Activated CD8-positive, alpha-beta T cell treated with anti-CD3 and anti-CD28 coated beads, Interleukin-2, amount 10 ng/mL, durations not matched to agents 7 days and 5 days (primary cell): ENCODE results near the gene BEGAIN. TPM values are rescaled to one million over a fixed set of nuclear protein-coding genes. Genes with fewer than 3 reads are reported as not detected.

Experiments used
- ATAC-seq: fragments of 150-1000 bp; cut with Tn5 transposase; one replicate; pipeline ENCODE4 v1.10.0; 2021; ENCODE audit warnings: moderate library complexity
- CTCF ChIA-PET: fragments of 350-600 bp; sonication (Branson Sonifier 250); formaldehyde crosslinking; loops from one replicate; lab custom pipeline; 2021; ENCODE audit warnings: antibody characterized with exemption; lab: Charles Lee
- POLR2A ChIA-PET: fragments of 350-600 bp; sonication (Branson Sonifier 250); formaldehyde crosslinking; loops from one replicate; lab custom pipeline; 2021; ENCODE audit warnings: antibody characterized with exemption; lab: Charles Lee
- DNase-seq: peaks from one replicate; pipeline ENCODE4 v3.0.0-alpha.2; 2020
- H3K27ac Mint-ChIP-seq: one replicate; pipeline ENCODE4 v1.8.0; 2021; ENCODE audit warnings: mild to moderate bottlenecking, mixed read lengths
- H3K27me3 Mint-ChIP-seq: one replicate; pipeline ENCODE4 v1.8.0; 2021; ENCODE audit warnings: low read depth, mixed read lengths
- H3K36me3 Mint-ChIP-seq: one replicate; pipeline ENCODE4 v1.8.0; 2021; ENCODE audit warnings: low read depth, mixed read lengths
- H3K4me1 Mint-ChIP-seq: one replicate; pipeline ENCODE4 v1.8.0; 2021; ENCODE audit warnings: low read depth, mixed read lengths
- H3K4me3 Mint-ChIP-seq: one replicate; pipeline ENCODE4 v1.8.0; 2021; ENCODE audit warnings: mild to moderate bottlenecking, mixed read lengths
- H3K9me3 Mint-ChIP-seq: one replicate; pipeline ENCODE4 v1.8.0; 2022; ENCODE audit warnings: mixed read lengths; ENCODE audit not compliant: insufficient read depth
- total RNA-seq, 2 experiments: library from RNA; stranded (reverse); gene quantifications; one replicate each; pipeline ENCODE4 v1.2.3, GENCODE V29; 2021

The BEGAIN gene
- total RNA-seq, 2 experiments from 2014 or later = 0.70 to 1.2 TPM

DNA sequence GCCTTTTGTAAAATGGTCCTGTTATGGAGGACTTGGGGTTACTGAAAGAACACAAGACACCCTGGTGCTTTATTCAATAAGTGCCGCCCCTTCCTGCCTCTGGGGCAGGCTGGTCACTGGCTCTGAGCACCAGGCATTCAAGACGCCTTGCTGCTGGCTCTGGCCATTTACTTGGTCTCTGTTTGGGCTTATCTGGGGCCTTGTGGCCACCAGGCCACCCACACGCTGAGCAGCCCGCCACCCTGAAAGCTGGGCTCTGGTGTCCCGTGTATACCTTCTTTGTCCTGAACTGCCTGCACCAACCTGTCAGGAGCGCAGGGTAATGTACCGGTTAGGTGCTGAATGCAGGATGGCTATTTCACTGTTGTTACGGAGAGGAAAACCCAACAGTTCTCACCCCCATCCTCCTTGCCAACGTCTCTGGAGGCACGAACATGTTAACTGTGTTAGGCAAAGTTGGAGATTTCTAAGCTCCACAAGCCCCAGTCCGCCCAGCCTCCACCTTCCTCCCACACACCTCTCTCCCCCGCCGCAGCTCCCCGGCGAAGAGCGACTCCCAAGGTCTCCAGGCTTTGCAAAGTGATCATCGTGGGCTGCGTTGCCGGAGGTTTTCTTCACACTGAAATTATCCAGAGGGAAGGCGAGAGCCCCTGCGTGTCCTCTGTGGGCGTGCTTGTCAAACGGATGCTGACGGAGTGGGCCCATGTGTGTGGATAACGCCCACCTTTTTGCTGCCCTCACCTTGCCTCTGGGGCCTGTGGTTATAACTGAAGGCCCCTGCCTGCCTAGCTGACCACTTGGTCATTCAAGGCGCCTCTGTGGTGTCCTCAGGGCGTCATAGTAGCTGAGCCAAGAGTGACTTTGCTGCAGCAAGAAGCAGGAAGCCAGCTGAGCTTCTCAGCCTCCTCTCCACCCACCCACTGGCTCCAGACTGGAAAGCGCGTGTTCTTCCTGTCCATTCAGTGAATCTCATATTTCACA, 18.8 kb upstream of the BEGAIN start:
- CTCF ChIA-PET = interaction anchor here (0.9 to 1.1 kb wide), 2 partner anchors 40 to 81 kb away, joined by 3 to 4 read pairs; no protein-coding TSS in a partner anchor
- Mint-ChIP-seq H3K36me3 (peaks cover 9% of the 10 kb centered on the region), H3K27ac (no peak overlapping the region), H3K9me3 (peaks cover 9% of the 10 kb centered on the region), H3K27me3 (peaks cover 22% of the 10 kb centered on the region), H3K4me1 (no peaks in the 10 kb centered on the region), H3K4me3 (no peak overlapping the region)
- POLR2A ChIA-PET = no interaction called here
- DNase-seq = no peak
- no peak for ATAC-seq

DNA sequence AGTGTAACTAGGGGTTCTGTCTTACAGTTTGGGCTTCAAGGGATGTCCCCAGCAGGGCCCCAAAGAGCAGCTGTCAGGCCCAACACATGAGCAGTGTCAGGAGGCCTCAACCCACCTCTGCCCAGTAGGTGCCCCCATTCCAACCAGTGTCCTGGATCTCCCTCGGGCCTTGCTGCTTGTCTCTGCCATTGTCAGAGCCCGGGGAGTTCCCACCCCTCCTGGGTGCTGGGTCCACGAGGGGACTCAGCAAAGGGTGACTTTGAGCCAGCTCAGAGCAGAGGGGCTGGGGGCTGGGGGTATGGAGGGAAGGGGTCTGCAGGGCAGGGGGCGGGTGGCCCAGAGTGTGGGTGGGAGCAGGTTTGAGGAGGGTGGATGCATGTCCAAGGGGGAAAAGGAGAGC, 18.0 kb upstream of the BEGAIN start:
- Mint-ChIP-seq H3K9me3 (peaks cover 10% of the 10 kb centered on the region), H3K27ac (no peak overlapping the region), H3K27me3 (peaks cover 27% of the 10 kb centered on the region), H3K4me3 (no peak overlapping the region), H3K4me1 (no peaks in the 10 kb centered on the region), H3K36me3 (peaks cover 9% of the 10 kb centered on the region)
- ATAC-seq (no peak), DNase-seq (no peak)
- ChIA-PET CTCF (interaction anchor here (1.1 kb wide), 1 partner anchor 41 kb away, joined by 4 read pairs; no protein-coding TSS in a partner anchor), POLR2A (no interaction called here)

DNA sequence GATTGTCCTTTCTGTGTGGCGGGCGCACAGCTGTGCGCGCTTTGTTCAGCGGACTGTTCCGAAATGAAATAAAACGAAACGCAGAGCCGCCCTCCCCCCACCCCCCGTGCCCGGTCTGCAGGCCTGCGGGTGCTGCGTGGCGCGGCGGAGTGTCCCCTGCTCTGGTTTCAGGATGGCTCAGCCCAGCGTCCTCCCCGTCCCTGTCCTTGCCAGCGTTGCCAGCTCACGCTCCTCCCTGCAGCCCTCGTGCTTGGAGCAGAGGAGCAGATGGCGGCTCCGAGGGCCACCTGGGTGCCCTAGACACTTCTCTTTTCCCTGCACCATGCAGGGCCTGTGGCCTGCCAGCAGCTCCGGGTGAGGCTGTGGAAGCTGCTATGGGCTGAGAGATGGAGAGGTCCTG, 17.5 kb upstream of the BEGAIN start:
- Mint-ChIP-seq H3K9me3 (peaks cover 10% of the 10 kb centered on the region), H3K36me3 (peaks cover 9% of the 10 kb centered on the region), H3K4me3 (no peak overlapping the region), H3K27me3 (peaks cover 31% of the 10 kb centered on the region), H3K27ac (no peak overlapping the region), H3K4me1 (no peaks in the 10 kb centered on the region)
- ATAC-seq (no peak), DNase-seq (no peak)
- POLR2A ChIA-PET = no interaction called here
- CTCF ChIA-PET = no interaction called here

DNA sequence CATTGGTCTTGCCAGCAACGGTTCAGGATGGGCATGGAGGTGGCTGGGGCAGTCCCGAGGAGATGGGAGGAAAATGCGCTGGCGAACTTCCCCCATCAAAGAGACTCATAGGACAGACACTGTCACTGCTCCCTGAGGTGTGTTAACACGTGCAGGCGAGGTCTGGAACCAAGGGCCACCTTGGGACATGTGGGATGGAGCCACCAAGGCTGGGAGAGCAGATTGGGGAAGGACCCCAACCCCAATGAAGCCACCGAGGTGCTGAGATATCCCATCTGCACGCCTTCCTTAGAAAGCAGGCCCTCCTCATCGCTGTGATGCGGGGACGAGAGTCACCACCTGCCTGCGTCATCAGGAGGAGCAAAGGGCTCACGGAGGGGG, 16.9 kb upstream of the BEGAIN start:
- ATAC-seq (no peak), DNase-seq (no peak)
- H3K4me1 Mint-ChIP-seq = no peaks in the 10 kb centered on the region
- ChIA-PET CTCF (no interaction called here), POLR2A (no interaction called here)
- peaks cover 37% of the 10 kb centered on the region for H3K27me3 Mint-ChIP-seq
- no peak overlapping the region for H3K4me3 Mint-ChIP-seq
- H3K36me3 Mint-ChIP-seq = peaks cover 9% of the 10 kb centered on the region
- H3K9me3 Mint-ChIP-seq = peaks cover 10% of the 10 kb centered on the region
- no peak overlapping the region for H3K27ac Mint-ChIP-seq

DNA sequence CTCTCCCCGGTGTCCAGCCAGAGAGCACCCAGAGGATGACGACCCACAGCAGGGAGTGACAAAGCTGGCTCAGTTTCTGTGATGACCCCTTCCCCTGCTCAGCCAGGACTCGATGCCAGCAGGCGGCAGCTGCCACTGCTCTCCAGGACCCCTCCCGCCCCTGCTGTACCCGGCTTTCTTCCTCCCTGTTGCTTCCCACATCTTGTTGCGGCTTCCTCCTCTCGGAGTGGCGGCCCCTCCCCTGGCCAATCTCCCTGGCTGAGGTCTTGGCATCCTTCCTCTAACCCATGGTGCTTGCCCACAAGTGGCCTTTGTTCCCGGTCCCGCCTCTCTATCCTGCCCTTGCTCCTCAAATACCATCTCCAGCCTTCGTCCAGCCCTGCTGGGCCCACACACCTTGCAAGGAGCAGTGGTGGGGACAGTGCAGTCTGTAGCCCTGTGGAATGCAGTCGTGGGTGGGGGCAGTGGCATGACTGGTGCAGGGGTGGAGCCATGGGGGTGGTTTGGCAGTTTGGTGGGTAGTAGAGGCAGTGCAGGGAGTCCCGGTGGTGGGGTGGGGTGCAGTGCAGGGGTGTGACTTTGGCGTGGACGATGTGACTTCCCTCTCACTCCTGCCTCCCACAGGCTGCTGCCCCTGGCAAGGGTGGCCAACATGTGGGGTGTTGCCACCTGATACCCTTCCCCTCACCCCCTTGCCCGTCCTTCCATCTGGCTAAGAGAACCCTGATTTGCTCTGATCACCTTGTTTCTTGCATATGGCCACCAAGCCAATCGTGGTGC, 16.3 kb upstream of the BEGAIN start:
- Mint-ChIP-seq H3K27me3 (peaks cover 42% of the 10 kb centered on the region), H3K36me3 (peaks cover 9% of the 10 kb centered on the region), H3K4me1 (no peaks in the 10 kb centered on the region), H3K9me3 (peaks cover 10% of the 10 kb centered on the region), H3K27ac (no peak overlapping the region), H3K4me3 (no peak overlapping the region)
- ChIA-PET CTCF (no interaction called here), POLR2A (interaction anchor here (0.6 to 1.0 kb wide), 2 partner anchors 14 to 320 kb away, joined by 3 read pairs; no protein-coding TSS in a partner anchor)
- no peak for ATAC-seq
- DNase-seq = no peak

DNA sequence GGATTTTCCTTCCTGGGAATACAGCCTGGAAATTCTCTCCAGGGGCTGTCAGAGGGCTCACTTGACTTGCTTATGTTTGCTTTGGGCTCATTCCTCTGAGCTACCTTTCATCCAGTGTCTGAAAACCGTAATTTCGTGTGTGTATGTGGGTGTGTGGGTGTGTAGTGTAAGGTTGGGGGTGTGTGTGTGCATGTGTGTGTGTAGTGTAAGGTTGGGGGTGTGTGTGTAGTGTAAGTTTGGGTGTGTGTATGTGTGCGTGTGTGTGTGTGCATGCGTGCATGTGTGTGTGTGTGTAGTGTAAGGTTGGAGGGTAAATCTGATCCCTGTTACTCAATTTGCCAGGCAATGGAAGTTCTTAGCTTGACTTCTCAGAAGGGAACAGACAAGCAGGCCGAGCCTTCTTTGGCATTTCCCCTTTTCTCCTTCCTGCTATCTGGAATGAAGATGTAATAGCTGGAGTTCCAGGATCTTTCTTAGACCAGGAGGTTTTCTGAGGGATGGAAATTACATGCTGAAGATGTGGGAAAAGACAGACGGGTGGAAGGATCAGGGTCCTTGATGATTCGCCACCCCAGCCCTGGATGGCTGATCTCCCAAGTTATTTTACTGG, 15.5 kb upstream of the BEGAIN start:
- ATAC-seq (no peak), DNase-seq (no peak)
- no peak overlapping the region for H3K4me3 Mint-ChIP-seq
- no peak overlapping the region for H3K27ac Mint-ChIP-seq
- CTCF ChIA-PET = no interaction called here
- peaks cover 10% of the 10 kb centered on the region for H3K9me3 Mint-ChIP-seq
- peaks cover 48% of the 10 kb centered on the region for H3K27me3 Mint-ChIP-seq
- peaks cover 9% of the 10 kb centered on the region for H3K36me3 Mint-ChIP-seq
- POLR2A ChIA-PET = interaction anchor here (1.0 kb wide), 1 partner anchor 14 kb away, joined by 3 read pairs; no protein-coding TSS in a partner anchor
- H3K4me1 Mint-ChIP-seq = no peaks in the 10 kb centered on the region

DNA sequence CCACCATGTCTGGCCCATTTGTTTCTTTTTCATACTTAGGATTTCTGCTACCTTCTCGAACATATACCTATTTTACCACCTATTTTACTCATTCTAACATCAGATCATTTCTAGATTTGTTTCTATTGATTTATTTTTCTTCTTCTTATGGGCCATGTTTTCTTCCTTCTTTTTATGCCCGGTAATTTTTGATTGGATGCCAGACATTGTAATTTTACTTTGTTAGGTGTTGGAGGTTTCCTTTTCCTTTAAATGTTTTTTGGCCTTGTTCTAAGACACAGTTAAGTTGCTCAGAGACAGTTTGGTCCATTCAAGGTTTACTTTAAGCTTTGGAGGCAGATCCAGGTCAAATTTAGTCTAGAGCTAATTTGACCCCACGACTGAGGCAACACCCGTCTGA, 14.7 kb upstream of the BEGAIN start:
- Mint-ChIP-seq H3K4me1 (no peaks in the 10 kb centered on the region), H3K27ac (no peak overlapping the region), H3K36me3 (peaks cover 9% of the 10 kb centered on the region), H3K27me3 (peaks cover 56% of the 10 kb centered on the region), H3K4me3 (no peak overlapping the region), H3K9me3 (peaks cover 10% of the 10 kb centered on the region)
- POLR2A ChIA-PET = no interaction called here
- CTCF ChIA-PET = no interaction called here
- ATAC-seq (no peak), DNase-seq (no peak)

DNA sequence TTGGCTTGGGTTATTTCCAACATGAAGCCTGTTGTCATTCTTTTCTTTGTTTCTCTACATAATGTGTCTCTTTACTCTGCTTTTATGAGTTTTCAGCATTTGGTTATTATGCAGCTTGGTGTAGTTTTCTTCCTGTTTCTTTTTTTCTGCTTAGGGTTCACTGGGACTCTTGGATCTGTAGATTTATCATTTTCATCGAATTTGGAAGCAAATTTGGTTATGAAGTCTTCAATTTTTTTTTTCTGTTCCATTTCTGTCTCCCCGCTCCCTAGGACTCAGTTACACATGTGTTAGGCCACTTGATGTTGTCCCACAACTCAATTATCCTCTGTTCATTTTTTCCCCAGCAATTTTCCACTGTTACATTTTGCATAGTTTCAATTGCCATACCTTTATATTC, 13.8 kb upstream of the BEGAIN start:
- peaks cover 9% of the 10 kb centered on the region for H3K36me3 Mint-ChIP-seq
- DNase-seq (no peak), ATAC-seq (no peak)
- H3K9me3 Mint-ChIP-seq = peaks cover 10% of the 10 kb centered on the region
- ChIA-PET POLR2A (no interaction called here), CTCF (no interaction called here)
- H3K27ac Mint-ChIP-seq = no peak overlapping the region
- no peak overlapping the region for H3K4me3 Mint-ChIP-seq
- no peaks in the 10 kb centered on the region for H3K4me1 Mint-ChIP-seq
- H3K27me3 Mint-ChIP-seq = peaks cover 60% of the 10 kb centered on the region

DNA sequence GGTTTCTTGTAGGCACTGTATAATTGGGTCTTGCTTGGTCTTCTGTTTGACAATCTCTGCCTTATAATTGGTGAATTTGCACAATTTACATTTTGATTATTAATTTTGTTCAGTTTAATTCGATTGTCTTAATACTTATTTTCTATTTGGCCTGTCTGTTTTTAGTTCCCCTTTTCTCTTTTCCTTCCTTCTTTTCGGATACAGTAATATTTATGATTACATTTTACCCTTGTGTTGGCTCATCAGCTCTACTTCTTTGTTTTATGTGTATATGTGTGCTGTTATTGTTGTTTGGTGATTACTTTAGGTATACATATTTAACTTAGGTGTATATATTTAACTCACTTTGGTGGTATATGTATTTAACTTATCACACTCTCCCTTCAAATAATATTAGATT, 12.8 kb upstream of the BEGAIN start:
- H3K4me1 Mint-ChIP-seq = no peaks in the 10 kb centered on the region
- ChIA-PET POLR2A (no interaction called here), CTCF (no interaction called here)
- peaks cover 66% of the 10 kb centered on the region for H3K27me3 Mint-ChIP-seq
- peaks cover 9% of the 10 kb centered on the region for H3K36me3 Mint-ChIP-seq
- H3K27ac Mint-ChIP-seq = no peak overlapping the region
- H3K4me3 Mint-ChIP-seq = no peak overlapping the region
- ATAC-seq (no peak), DNase-seq (no peak)
- H3K9me3 Mint-ChIP-seq = peaks cover 10% of the 10 kb centered on the region

DNA sequence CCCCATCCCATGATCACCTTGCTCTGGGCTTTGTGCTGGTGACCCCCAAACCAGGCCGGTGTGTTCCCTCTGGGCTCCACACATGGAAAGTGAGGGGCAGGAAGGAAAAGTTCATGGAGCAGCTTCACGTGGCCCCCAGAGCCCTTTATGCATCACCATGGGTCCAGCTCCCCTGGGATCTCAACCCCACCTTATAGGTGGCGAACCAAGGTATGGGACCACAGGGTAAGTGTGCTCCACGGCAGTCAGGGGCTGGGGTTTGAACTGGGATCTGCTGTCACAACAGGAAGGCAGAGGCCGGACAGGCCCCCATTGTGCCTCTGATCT, 7.4 kb upstream of the BEGAIN start:
- POLR2A ChIA-PET = no interaction called here
- DNase-seq (no peak), ATAC-seq (no peak)
- no peak overlapping the region for H3K27ac Mint-ChIP-seq
- peaks cover 46% of the 10 kb centered on the region for H3K27me3 Mint-ChIP-seq
- H3K9me3 Mint-ChIP-seq = no peaks in the 10 kb centered on the region
- CTCF ChIA-PET = no interaction called here
- no peak overlapping the region for H3K4me3 Mint-ChIP-seq
- no peaks in the 10 kb centered on the region for H3K36me3 Mint-ChIP-seq
- no peaks in the 10 kb centered on the region for H3K4me1 Mint-ChIP-seq

DNA sequence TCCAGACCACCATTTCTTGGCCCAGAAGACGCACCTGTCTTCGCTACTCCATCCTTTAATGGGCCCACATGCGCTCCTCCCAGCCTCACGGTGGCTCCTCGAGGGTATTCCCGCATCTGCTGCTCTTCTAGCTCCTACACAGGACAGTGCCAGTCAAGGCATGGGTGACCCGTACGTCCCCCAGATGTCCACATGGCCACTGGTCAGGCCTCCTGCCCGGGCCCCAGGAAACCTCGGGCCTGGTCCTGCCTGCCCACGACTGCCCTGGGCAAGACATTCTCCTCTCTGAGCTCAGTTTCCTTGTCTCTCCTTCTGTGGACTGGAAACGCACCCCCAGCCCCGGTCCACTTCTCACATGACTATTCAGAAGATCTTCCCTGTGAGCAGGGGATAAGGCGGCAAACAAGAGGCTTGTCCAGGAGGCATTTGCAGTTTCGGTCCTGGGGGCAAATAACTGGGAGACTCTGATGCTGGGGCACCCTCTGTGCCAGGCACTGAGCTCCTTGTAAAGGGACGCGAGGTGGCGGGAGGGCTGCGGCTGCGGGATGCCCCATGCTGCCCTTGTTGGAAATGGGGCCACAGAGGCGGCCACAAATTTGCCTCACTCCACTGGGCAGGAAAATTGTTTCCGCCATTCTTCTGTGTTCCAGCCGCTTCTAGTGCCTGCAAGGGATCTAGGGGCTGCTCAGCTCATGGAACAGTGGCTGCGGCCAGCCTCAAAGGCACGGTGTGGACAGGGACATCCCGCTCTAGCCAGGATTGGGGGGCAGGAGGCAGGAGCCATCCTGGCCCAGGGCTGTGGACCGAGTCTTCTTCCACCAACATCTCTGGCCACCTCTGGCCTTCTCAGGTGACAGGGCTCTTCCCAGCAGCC, 6.8 kb upstream of the BEGAIN start:
- DNase-seq = no peak
- no peak overlapping the region for H3K4me3 Mint-ChIP-seq
- CTCF ChIA-PET = no interaction called here

More for the DNA sequence above, 6.8 kb upstream of the BEGAIN start:
- no peak overlapping the region for H3K27ac Mint-ChIP-seq
- POLR2A ChIA-PET = interaction anchor here (0.6 kb wide), 1 partner anchor 15 kb away, joined by 3 read pairs; no protein-coding TSS in a partner anchor
- no peak for ATAC-seq
- no peaks in the 10 kb centered on the region for H3K36me3 Mint-ChIP-seq
- no peaks in the 10 kb centered on the region for H3K9me3 Mint-ChIP-seq
- no peaks in the 10 kb centered on the region for H3K4me1 Mint-ChIP-seq
- H3K27me3 Mint-ChIP-seq = peaks cover 40% of the 10 kb centered on the region
